CD4-positive, alpha-beta T cell treated with Interferon alpha-2 for 1 hour (primary cell): Measurements from ENCODE around the gene GRM8.
"Not testable (repeated sequence)": the region's sequence is repeated elsewhere in the genome, so short reads cannot be mapped to it uniquely, and the experiment has no call there.

Experiments used
- DNase-seq, 2 donors: peaks; one replicate each; pipeline ENCODE4 v3.0.0-alpha.2; 2020 to 2022

Gene GRM8

GRCh38 chr7:127021857-127022256, 230.9 kb downstream of the GRM8 start:
- no peak for DNase-seq

- DNase-seq = no peak
Observed at GRCh38 chr7:127021019-127021738, 231.6 kb downstream of the GRM8 start.

GRCh38 chr7:127018889-127019288, 233.9 kb downstream of the GRM8 start:
- DNase-seq = no peak

GRCh38 chr7:127017196-127017595, 235.5 kb downstream of the GRM8 start:
- DNase-seq = no peak

- no peak for DNase-seq
Observed at GRCh38 chr7:127000725-127001124, 252.0 kb downstream of the GRM8 start.

- no peak for DNase-seq
Observed at GRCh38 chr7:126996659-126997058, 256.1 kb downstream of the GRM8 start.

GRCh38 chr7:126993626-126994213, 259.0 kb downstream of the GRM8 start:
- DNase-seq = no peak

- DNase-seq = no peak
Observed at GRCh38 chr7:126988022-126988421, 264.7 kb downstream of the GRM8 start.

- DNase-seq = no peak
Observed at GRCh38 chr7:126979722-126980121, 273.0 kb downstream of the GRM8 start.

- DNase-seq = no peak
Observed at GRCh38 chr7:126978865-126979264, 273.9 kb downstream of the GRM8 start.

- DNase-seq = no peak
Observed at GRCh38 chr7:126973066-126973465, 279.7 kb downstream of the GRM8 start.

- no peak for DNase-seq
Observed at GRCh38 chr7:126972571-126972970, 280.2 kb downstream of the GRM8 start.

- DNase-seq = no peak
Observed at GRCh38 chr7:126959649-126960048, 293.1 kb downstream of the GRM8 start.

- no peak for DNase-seq
Observed at GRCh38 chr7:126958367-126958766, 294.4 kb downstream of the GRM8 start.

GRCh38 chr7:126957443-126957842, 295.3 kb downstream of the GRM8 start:
- no peak for DNase-seq

GRCh38 chr7:126953461-126953860, 299.3 kb downstream of the GRM8 start:
- no peak for DNase-seq

- DNase-seq = no peak
Observed at GRCh38 chr7:126948664-126949063, 304.1 kb downstream of the GRM8 start.

- DNase-seq = no peak
Observed at GRCh38 chr7:126940723-126941307, 311.9 kb downstream of the GRM8 start.

GRCh38 chr7:126937171-126937570, 315.6 kb downstream of the GRM8 start:
- no peak for DNase-seq

- DNase-seq = no peak
Observed at GRCh38 chr7:126931581-126931980, 321.2 kb downstream of the GRM8 start.

GRCh38 chr7:126930166-126930565, 322.6 kb downstream of the GRM8 start:
- no peak for DNase-seq

- DNase-seq = no peak
Observed at GRCh38 chr7:126924477-126924876, 328.3 kb downstream of the GRM8 start.

- DNase-seq = not testable (repeated sequence)
Observed at GRCh38 chr7:126911627-126912026, 341.1 kb downstream of the GRM8 start.

- not testable (repeated sequence) for DNase-seq
Observed at GRCh38 chr7:126908564-126908963, 344.2 kb downstream of the GRM8 start.
